H1 (cell line): ENCODE data around the gene ZMIZ1. TPM values are rescaled to one million over a fixed set of nuclear protein-coding genes. Genes with fewer than 3 reads are reported as not detected.

Experiments
- CTCF ChIA-PET: fragments of 300-600 bp; sonication (Branson Sonifier 250); formaldehyde crosslinking; loops from one replicate; lab custom pipeline; 2021; ENCODE audit not compliant: partially characterized antibody; lab: Charles Lee
- POLR2A ChIA-PET: fragments of 300-600 bp; sonication (Branson Sonifier 250); formaldehyde crosslinking; loops from one replicate; lab custom pipeline; 2021; ENCODE audit warnings: inconsistent platforms; ENCODE audit not compliant: partially characterized antibody; lab: Charles Lee
- DNase-seq, 2 experiments: peaks; one replicate each; pipeline versions ENCODE4 v3.0.0 to v3.0.0-alpha.2; 2010 to 2022; ENCODE audit warnings: low spot score in 2 of 2, low read depth in 1 of 2, mixed read lengths in 1 of 2
- FAIRE-seq: peaks from 2 replicates; lab custom pipeline; 2011; peaks lifted over from hg19 to GRCh38; lab: Jason Lieb, UNC
- H2AFZ ChIP-seq: 2 replicates; pipeline ENCODE4 v1.8.1; 2012; ENCODE audit warnings: low read length, inconsistent platforms
- H2AK5ac ChIP-seq: 2 replicates; pipeline ENCODE4 v1.6.1; 2013; ENCODE audit warnings: low read depth, low read length
- H2BK120ac ChIP-seq: replicated peaks from 2 replicates; pipeline ENCODE3; 2013; ENCODE audit warnings: low read depth, low read length, inconsistent platforms
- H2BK12ac ChIP-seq: 2 replicates; pipeline ENCODE4 v1.6.1; 2013; ENCODE audit warnings: low read depth, low read length
- H2BK15ac ChIP-seq: 2 replicates; pipeline ENCODE4 v1.6.1; 2013; ENCODE audit warnings: low read length
- H2BK20ac ChIP-seq: 2 replicates; pipeline ENCODE4 v1.6.1; 2013; ENCODE audit warnings: low read length
- H2BK5ac ChIP-seq: 2 replicates; pipeline ENCODE4 v1.6.1; 2013; ENCODE audit warnings: low read depth, low read length
- H3K14ac ChIP-seq: 2 replicates; pipeline ENCODE4 v1.6.1; 2013; ENCODE audit warnings: inconsistent platforms; ENCODE audit not compliant: insufficient read length
- H3K18ac ChIP-seq: 2 replicates; pipeline ENCODE4 v1.6.1; 2013; ENCODE audit warnings: low read length; ENCODE audit errors: extremely low read depth
- H3K23ac ChIP-seq: 2 replicates; pipeline ENCODE4 v1.6.1; 2013; ENCODE audit warnings: inconsistent platforms; ENCODE audit not compliant: insufficient read length
- H3K23me2 ChIP-seq: 2 replicates; pipeline ENCODE4 v1.6.1; 2013; ENCODE audit warnings: low read depth, low read length
- H3K27ac ChIP-seq: 2 replicates; pipeline ENCODE4 v1.6.1; 2011; ENCODE audit warnings: low read depth, low read length, inconsistent platforms
- H3K27me3 ChIP-seq, 4 experiments: replicated peaks in 1 of 4; 1 replicate in 1 of 4; 2 replicates in 3 of 4; pipeline versions ENCODE4 v1.6.1 to v1.8.1; 2011 to 2013; ENCODE audit warnings: low read length in 3 of 4, mild to moderate bottlenecking in 3 of 4, inconsistent platforms in 2 of 4, mixed read lengths in 2 of 4, moderate library complexity in 1 of 4; ENCODE audit not compliant: control insufficient read depth in 3 of 4, insufficient read depth in 3 of 4; ENCODE audit errors: extremely low read depth in 1 of 4
- H3K36me3 ChIP-seq, 4 experiments: 2 replicates each; pipeline versions ENCODE4 v1.6.1 to v1.8.1; 2011 to 2013; ENCODE audit warnings: mild to moderate bottlenecking in 4 of 4, low read length in 3 of 4, moderate library complexity in 2 of 4, control low read depth in 1 of 4, inconsistent platforms in 1 of 4; ENCODE audit not compliant: insufficient read depth in 4 of 4, control insufficient read depth in 2 of 4
- H3K4ac ChIP-seq: replicated peaks from 2 replicates; pipeline ENCODE3; 2013; ENCODE audit warnings: low read length, low read depth, mixed read lengths, inconsistent platforms; ENCODE audit not compliant: insufficient read length
- H3K4me1 ChIP-seq, 4 experiments: replicated peaks in 1 of 4; 1 replicate in 1 of 4; 2 replicates in 3 of 4; pipeline versions ENCODE4 v1.6.1 to v1.8.1; 2011 to 2013; ENCODE audit warnings: low read length in 3 of 4, inconsistent platforms in 2 of 4, mixed read lengths in 1 of 4; ENCODE audit not compliant: insufficient read depth in 4 of 4, control insufficient read depth in 3 of 4
- H3K4me2 ChIP-seq, 2 experiments: 2 replicates each; pipeline versions ENCODE4 v1.6.1 to v1.8.1; 2011 to 2013; ENCODE audit warnings: low read depth in 2 of 2, low read length in 2 of 2, control low read depth in 1 of 2, inconsistent platforms in 1 of 2, mild to moderate bottlenecking in 1 of 2; ENCODE audit not compliant: insufficient read depth in 1 of 2
- H3K4me3 ChIP-seq, 4 experiments: fragments of 200-600, 300-600 bp in 1 of 4; sonication (generic), shearing (Covaris generic), sonication (Bioruptor Twin) in 1 of 4; 2 replicates each; pipeline versions ENCODE4 v1.5.1 to v1.8.1; 2011 to 2016; ENCODE audit warnings: low read length in 4 of 4, low read depth in 3 of 4, control low read depth in 2 of 4, inconsistent platforms in 2 of 4, mild to moderate bottlenecking in 2 of 4, mixed read lengths in 1 of 4, moderate library complexity in 1 of 4; ENCODE audit not compliant: insufficient read depth in 2 of 4; ENCODE audit errors: extremely low read depth in 1 of 4
- H3K56ac ChIP-seq: replicated peaks from 2 replicates; pipeline ENCODE3; 2013; ENCODE audit warnings: low read depth, mild to moderate bottlenecking, mixed read lengths, low read length, inconsistent platforms; ENCODE audit not compliant: insufficient read length
- H3K79me1 ChIP-seq: 2 replicates; pipeline ENCODE4 v1.6.1; 2013; ENCODE audit warnings: low read depth, low read length, control low read depth
- H3K79me2 ChIP-seq, 2 experiments: 2 replicates each; pipeline versions ENCODE4 v1.6.1 to v1.8.1; 2012 to 2013; ENCODE audit warnings: low read length in 2 of 2, mild to moderate bottlenecking in 2 of 2, inconsistent platforms in 1 of 2; ENCODE audit not compliant: insufficient read depth in 2 of 2, control insufficient read depth in 1 of 2
- H3K9ac ChIP-seq, 4 experiments: replicated peaks in 1 of 4; 1 replicate in 1 of 4; 2 replicates in 3 of 4; pipeline versions ENCODE4 v1.6.1 to v1.8.1; 2011 to 2013; ENCODE audit warnings: low read depth in 3 of 4, low read length in 3 of 4, control low read depth in 2 of 4, mild to moderate bottlenecking in 2 of 4, moderate library complexity in 2 of 4, inconsistent platforms in 1 of 4; ENCODE audit errors: extremely low read depth in 1 of 4
- H3K9me3 ChIP-seq, 2 experiments: 2 replicates each; pipeline versions ENCODE4 v1.6.1 to v1.8.1; 2012 to 2013; ENCODE audit warnings: mild to moderate bottlenecking in 2 of 2, moderate library complexity in 2 of 2, control low read depth in 1 of 2, inconsistent platforms in 1 of 2, low read depth in 1 of 2, low read length in 1 of 2, mixed read lengths in 1 of 2; ENCODE audit not compliant: insufficient read depth in 2 of 2
- H4K20me1 ChIP-seq, 2 experiments: replicated peaks in 1 of 2; 2 replicates each; pipeline versions ENCODE3 to v1.8.1; 2011 to 2013; ENCODE audit warnings: inconsistent platforms in 2 of 2, low read length in 2 of 2, mild to moderate bottlenecking in 1 of 2; ENCODE audit not compliant: insufficient read depth in 2 of 2, control insufficient read depth in 1 of 2
- H4K5ac ChIP-seq: 2 replicates; pipeline ENCODE4 v1.6.1; 2013; ENCODE audit warnings: low read length, low read depth, mixed read lengths, inconsistent platforms; ENCODE audit not compliant: insufficient read length
- H4K8ac ChIP-seq: 2 replicates; pipeline ENCODE4 v1.8.0; 2013; ENCODE audit warnings: mild to moderate bottlenecking, moderate library complexity, low read length, inconsistent platforms; ENCODE audit not compliant: insufficient read depth; ENCODE audit errors: extremely low read depth
- H4K91ac ChIP-seq: replicated peaks from 2 replicates; pipeline ENCODE3; 2013; ENCODE audit warnings: low read length, mixed read lengths, inconsistent platforms; ENCODE audit not compliant: insufficient read length
- HDAC2 ChIP-seq, 2 experiments: fragments of 300-600 bp in 1 of 2; sonication (generic) in 1 of 2; IDR thresholded peaks; 2 replicates each; pipeline ENCODE4 v1.6.1; 2011 to 2012; ENCODE audit warnings: low read depth in 2 of 2, low read length in 2 of 2, mild to moderate bottlenecking in 2 of 2, moderate library complexity in 2 of 2, borderline replicate concordance in 1 of 2, inconsistent platforms in 1 of 2
- KDM1A ChIP-seq: fragments of 200-600, 300-600 bp; sonication (generic); IDR thresholded peaks from 2 replicates; pipeline ENCODE4 v1.7.1; 2016; ENCODE audit warnings: mild to moderate bottlenecking, low read length, borderline replicate concordance
- PHF8 ChIP-seq: fragments of 200-600 bp; sonication (generic); conservative IDR thresholded peaks from 2 replicates; pipeline ENCODE4 v1.7.1; 2012; ENCODE audit warnings: low read depth, mild to moderate bottlenecking, inconsistent platforms, low read length, moderate library complexity
- SIN3A ChIP-seq, 2 experiments: IDR thresholded peaks in 1 of 2; conservative IDR thresholded peaks in 1 of 2; 2 replicates each; pipeline ENCODE4 v1.6.1; 2011 to 2012; ENCODE audit warnings: low read length in 2 of 2, improper control_type of control experiment in 1 of 2, low read depth in 1 of 2, mild to moderate bottlenecking in 1 of 2
- SRF ChIP-seq: IDR thresholded peaks from 2 replicates; pipeline ENCODE4 v1.6.1; 2011; ENCODE audit warnings: mild to moderate bottlenecking, low read depth, low read length, moderate library complexity
- TAF7 ChIP-seq: optimal IDR thresholded peaks from 2 replicates; pipeline ENCODE3; 2011; ENCODE audit warnings: low read depth, mild to moderate bottlenecking, inconsistent platforms, low read length, moderate library complexity, borderline replicate concordance
- WGBS, 2 experiments: shearing (Covaris generic) in 1 of 2; methylation state at CpG; one replicate each; pipeline versions ENCODE4 v1.1.6 to v1.1.7; 2013 to 2015; ENCODE audit warnings: low lambda C conversion rate in 2 of 2, mixed read lengths in 2 of 2, inconsistent platforms in 1 of 2, low coverage in 1 of 2, missing lambda C conversion rate in 1 of 2; ENCODE audit not compliant: insufficient replicate concordance in 2 of 2, insufficient coverage in 1 of 2, insufficient read length in 1 of 2; ENCODE audit errors: extremely low coverage in 1 of 2, missing lambda C conversion rate in 1 of 2; 5-methylcytosine and 5-hydroxymethylcytosine counted together
- polyA plus RNA-seq, 7 experiments: library from polyadenylated mRNA; depleted of rRNA in 3 of 7; stranded (reverse) in 5 of 7; unstranded in 2 of 7; fragments of >200 nt in 5 of 7; fragments of 200-250 nt in 2 of 7; gene quantifications; 1 replicate in 5 of 7; 2 replicates in 1 of 7; 4 replicates in 1 of 7; pipeline versions ENCODE4 v1.2.1 to v1.2.3, GENCODE V29; 2011 to 2013; ENCODE audit warnings: missing spikeins in 2 of 7, mixed read lengths in 2 of 7
- total RNA-seq: library from RNA; stranded (reverse); fragmentation: NEBNext Ultra II Directional; extraction: Animal tissue kit (Norgen Biotek cat#: 25700); gene quantifications from 2 replicates; pipeline ENCODE4 v1.2.1, GENCODE V29; 2021

ZMIZ1 gene
- total and polyA plus RNA-seq, 2 of the 8 experiments (the other 6 are each of a cell fraction or from before 2014, with no cell fraction given): 8.1 to 28.0 TPM

GRCh38 chr10:79066411-79067240, 2.1 kb upstream of the ZMIZ1 start:
- Histone ChIP-seq H2BK120ac (no peak overlapping the region), H3K18ac (peak overlapping the region; percentile 32), H2AFZ (no peak overlapping the region), H4K91ac (peak overlapping the region; percentile 66), H3K4me3 (peak overlapping the region; percentile 18 to 96 (median 28)), H4K5ac (peak overlapping the region; percentile 51), H3K4me2 (peak overlapping the region; percentile 79 to 98), H3K23me2 (peaks cover 24% of the 10 kb centered on the region), H2BK5ac (peak overlapping the region; percentile 1; the same call in 1 of the 2 replicates), H4K20me1 (peaks cover 0 to 1% of the 10 kb centered on the region in 2 experiments), H3K56ac (no peak overlapping the region), H2AK5ac (no peak overlapping the region), H3K36me3 (no peaks in the 10 kb centered on the region), H3K23ac (no peak overlapping the region), H3K4me1 (peaks cover 5 to 22% (median 9%) of the 10 kb centered on the region in 4 experiments; a peak in 5 of 7 replicates), H4K8ac (no peak overlapping the region; the same call in 1 of the 2 replicates), H3K27ac (no peak overlapping the region; the same call in 1 of the 2 replicates), H3K9me3 (no peaks in the 10 kb centered on the region), H3K79me1 (no peaks in the 10 kb centered on the region; the same call in none of the 2 replicates), H2BK20ac (no peak overlapping the region), H3K9ac (no peak overlapping the region), H2BK12ac (peak overlapping the region; percentile 4; the same call in 1 of the 2 replicates), H3K27me3 (peaks cover 0 to 14% (median 9%) of the 10 kb centered on the region in 4 experiments; a peak in 4 of 7 replicates), H3K79me2 (peaks cover 4 to 22% of the 10 kb centered on the region in 2 experiments; a peak in 2 of 4 replicates), H3K4ac (no peak overlapping the region), H2BK15ac (peak overlapping the region; percentile 24; the same call in 1 of the 2 replicates), H3K14ac (no peak overlapping the region)
- ChIA-PET CTCF (interaction anchor here (0.5 to 2.5 kb wide), 19 partner anchors 11 to 513 kb away, joined by 3 to 12 read pairs (median 3); no protein-coding TSS in a partner anchor), POLR2A (interaction anchor here (1.0 to 1.7 kb wide), 6 partner anchors 7 to 100 kb away, joined by 3 to 5 read pairs (median 4); no protein-coding TSS in a partner anchor)
- DNase-seq (no peak), FAIRE-seq (no peak)
- WGBS, 2 experiments: 12% methylated on average over 22 of the region's 37 CpGs; no CpG with 5 or more reads in 1 of the 2 experiments
- TF ChIP-seq KDM1A: peak; percentile 90
- peak in 1 of 2 experiments; percentile 42; a peak in 1 of 4 replicates for TF ChIP-seq HDAC2 (IDR thresholded peaks at IDR 0.05; ENCODE audit: borderline replicate concordance in 1 of 2, low read depth in 2 of 2, low read length in 2 of 2)
- no peak for TF ChIP-seq SIN3A (conservative IDR thresholded peaks at IDR 0.05 in 1 of 2, IDR thresholded peaks at IDR 0.05 in 1 of 2; ENCODE audit: low read depth in 1 of 2, low read length in 2 of 2)
- no peak for TF ChIP-seq TAF7
- TF ChIP-seq PHF8: peak; percentile 28; the same call in 1 of the 2 replicates
- no peak for TF ChIP-seq SRF
